Glutamatergic neuron (in vitro differentiated cells): Measurements from ENCODE around the gene HIC1. TPM values are rescaled to one million over a fixed set of nuclear protein-coding genes. Genes with fewer than 3 reads are reported as not detected.
A peak's percentile ranks its signal among the peaks of the same experiment; 100 is the strongest.

Experiments
- DNase-seq: peaks from one replicate; pipeline ENCODE4 v3.0.0; 2022
- H3K27ac Mint-ChIP-seq: one replicate; pipeline ENCODE4 v1.8.0; 2020; ENCODE audit warnings: mild to moderate bottlenecking, mixed read lengths, inconsistent platforms; ENCODE audit not compliant: unreplicated experiment
- H3K27me3 Mint-ChIP-seq: one replicate; pipeline ENCODE4 v1.8.0; 2020; ENCODE audit warnings: mild to moderate bottlenecking, moderate library complexity, mixed read lengths, inconsistent platforms; ENCODE audit not compliant: unreplicated experiment
- H3K36me3 Mint-ChIP-seq: one replicate; pipeline ENCODE4 v1.8.0; 2020; ENCODE audit warnings: mild to moderate bottlenecking, mixed read lengths, inconsistent platforms; ENCODE audit not compliant: unreplicated experiment
- H3K4me1 Mint-ChIP-seq: one replicate; pipeline ENCODE4 v1.8.0; 2020; ENCODE audit warnings: mild to moderate bottlenecking, low read depth, mixed read lengths, inconsistent platforms; ENCODE audit not compliant: unreplicated experiment
- H3K4me3 Mint-ChIP-seq: one replicate; pipeline ENCODE4 v1.8.0; 2020; ENCODE audit warnings: mild to moderate bottlenecking, mixed read lengths, inconsistent platforms; ENCODE audit not compliant: unreplicated experiment
- H3K9me3 Mint-ChIP-seq: one replicate; pipeline ENCODE4 v1.8.0; 2020; ENCODE audit warnings: mild to moderate bottlenecking, moderate library complexity, mixed read lengths, inconsistent platforms; ENCODE audit not compliant: unreplicated experiment
- CTCF ChIP-seq: fragments of 200-600 bp; sonication (generic); IDR thresholded peaks from one replicate; pipeline ENCODE4 v1.5.0; 2021; ENCODE audit not compliant: partially characterized antibody, unreplicated experiment
- total RNA-seq: library from RNA; stranded (reverse); fragmentation: NEBNext Ultra II Directional; extraction: Animal tissue kit (Norgen Biotek cat#: 25700); gene quantifications from one replicate; pipeline ENCODE4 v1.2.1, GENCODE V29; 2021; ENCODE audit not compliant: unreplicated experiment

Gene HIC1
- total RNA-seq, 1 donor from 2014 or later = 2.5 TPM

GRCh38 chr17:2063261-2064146 is 8.6 kb downstream of the HIC1 start:
- Mint-ChIP-seq H3K4me1 (peaks cover 23% of the 10 kb centered on the region), H3K9me3 (peaks cover 10% of the 10 kb centered on the region), H3K27ac (no peak overlapping the region), H3K4me3 (peak overlapping the region; percentile 31), H3K27me3 (peaks cover 20% of the 10 kb centered on the region), H3K36me3 (no peaks in the 10 kb centered on the region)
- no peak for DNase-seq
- no peak for TF ChIP-seq CTCF

- no peak for DNase-seq
- TF ChIP-seq CTCF = no peak
- peaks cover 14% of the 10 kb centered on the region for H3K9me3 Mint-ChIP-seq
- no peaks in the 10 kb centered on the region for H3K36me3 Mint-ChIP-seq
- H3K4me3 Mint-ChIP-seq = peak overlapping the region; percentile 31
- H3K27ac Mint-ChIP-seq = no peak overlapping the region
- peaks cover 29% of the 10 kb centered on the region for H3K4me1 Mint-ChIP-seq
- peaks cover 25% of the 10 kb centered on the region for H3K27me3 Mint-ChIP-seq
Measured at GRCh38 chr17:2064147-2064489, 9.2 kb downstream of the HIC1 start.

GRCh38 chr17:2064520-2064971 is 9.6 kb downstream of the HIC1 start:
- no peak for TF ChIP-seq CTCF
- peaks cover 16% of the 10 kb centered on the region for H3K9me3 Mint-ChIP-seq
- peaks cover 29% of the 10 kb centered on the region for H3K4me1 Mint-ChIP-seq
- peaks cover 25% of the 10 kb centered on the region for H3K27me3 Mint-ChIP-seq
- H3K4me3 Mint-ChIP-seq = no peak overlapping the region
- no peak for DNase-seq
- H3K27ac Mint-ChIP-seq = no peak overlapping the region
- H3K36me3 Mint-ChIP-seq = no peaks in the 10 kb centered on the region

GRCh38 chr17:2064980-2065785 is 10.3 kb downstream of the HIC1 start:
- Mint-ChIP-seq H3K27me3 (peaks cover 27% of the 10 kb centered on the region), H3K36me3 (no peaks in the 10 kb centered on the region), H3K4me3 (no peak overlapping the region), H3K4me1 (peaks cover 34% of the 10 kb centered on the region), H3K9me3 (peaks cover 18% of the 10 kb centered on the region), H3K27ac (no peak overlapping the region)
- DNase-seq = no peak
- TF ChIP-seq CTCF = no peak
